ENCODE measurements around the gene PMEPA1. TPM values are rescaled to one million over a fixed set of nuclear protein-coding genes. Genes with fewer than 3 reads are reported as not detected.

Gene PMEPA1
- total RNA-seq, 1 donor from 2014 or later, result 0.14 TPM

GRCh38 chr20:57625978-57626377 lies 83.8 kb downstream of the PMEPA1 start:
- intact Hi-C loops (cut with micrococcal nuclease), result no loop called here

- intact Hi-C loops (cut with micrococcal nuclease), result no loop called here
Observed at GRCh38 chr20:57625181-57625958, 84.4 kb downstream of the PMEPA1 start.

GRCh38 chr20:57624124-57624523 lies 85.7 kb downstream of the PMEPA1 start:
- intact Hi-C loops (cut with micrococcal nuclease), result loop anchor here (5.0 kb wide), 2 partner anchors 192 to 683 kb away; partner anchors contain the start of gene RAB22A

GRCh38 chr20:57622579-57623381 lies 87.0 kb downstream of the PMEPA1 start:
- intact Hi-C loops (cut with micrococcal nuclease), result loop anchor here (1.0 to 5.0 kb wide), 3 partner anchors 96 to 685 kb away; partner anchors contain the start of gene RAB22A

- intact Hi-C loops (cut with micrococcal nuclease), result loop anchor here (1.0 to 5.0 kb wide), 3 partner anchors 96 to 685 kb away; partner anchors contain the start of gene RAB22A
Observed at GRCh38 chr20:57622201-57622570, 87.6 kb downstream of the PMEPA1 start.

- intact Hi-C loops (cut with micrococcal nuclease), result loop anchor here (1.0 to 5.0 kb wide), 4 partner anchors 33 to 686 kb away; partner anchors contain the start of gene RAB22A
Observed at GRCh38 chr20:57621421-57622200, 88.2 kb downstream of the PMEPA1 start.

GRCh38 chr20:57620999-57621398 lies 88.8 kb downstream of the PMEPA1 start:
- intact Hi-C loops (cut with micrococcal nuclease), result loop anchor here (2.0 to 5.0 kb wide), 3 partner anchors 34 to 686 kb away; partner anchors contain the start of gene RAB22A

GRCh38 chr20:57620274-57620990 lies 89.4 kb downstream of the PMEPA1 start, which contains the start of gene ZBP1:
TSS of gene ZBP1 (minus strand) at chr20:57620426. CDS start at chr20:57620295, 131 bp downstream.
- intact Hi-C loops (cut with micrococcal nuclease), result loop anchor here (2.0 to 5.0 kb wide), 3 partner anchors 34 to 687 kb away; partner anchors contain the start of gene RAB22A

- intact Hi-C loops (cut with micrococcal nuclease), result loop anchor here (1.0 to 5.0 kb wide), 7 partner anchors 9 to 1033 kb away; partner anchors contain the start of genes PMEPA1, RBM38 and STX16
Observed at GRCh38 chr20:57619051-57619831, 90.6 kb downstream of the PMEPA1 start.

- intact Hi-C loops (cut with micrococcal nuclease), result loop anchor here (1.0 to 5.0 kb wide), 7 partner anchors 10 to 1034 kb away; partner anchors contain the start of genes PMEPA1, RBM38 and STX16
Observed at GRCh38 chr20:57618764-57619050, 91.1 kb downstream of the PMEPA1 start.

GRCh38 chr20:57618091-57618763 lies 91.6 kb downstream of the PMEPA1 start:
- intact Hi-C loops (cut with micrococcal nuclease), result loop anchor here (2.0 to 5.0 kb wide), 6 partner anchors 17 to 1034 kb away; partner anchors contain the start of genes PMEPA1, RBM38 and STX16

GRCh38 chr20:57617079-57617795 lies 92.6 kb downstream of the PMEPA1 start:
- intact Hi-C loops (cut with micrococcal nuclease), result loop anchor here (5.0 kb wide), 1 partner anchor 1035 kb away; the partner anchor contains the start of gene STX16

GRCh38 chr20:57616143-57616951 lies 93.5 kb downstream of the PMEPA1 start:
- intact Hi-C loops (cut with micrococcal nuclease), result loop anchor here (5.0 kb wide), 1 partner anchor 1036 kb away; the partner anchor contains the start of gene STX16

- intact Hi-C loops (cut with micrococcal nuclease), result loop anchor here (5.0 kb wide), 1 partner anchor 1037 kb away; the partner anchor contains the start of gene STX16
Observed at GRCh38 chr20:57615445-57615811, 94.4 kb downstream of the PMEPA1 start.

- intact Hi-C loops (cut with micrococcal nuclease), result loop anchor here (5.0 kb wide), 1 partner anchor 1038 kb away; the partner anchor contains the start of gene STX16
Observed at GRCh38 chr20:57614490-57615444, 95.0 kb downstream of the PMEPA1 start.

- intact Hi-C loops (cut with micrococcal nuclease), result no loop called here
Observed at GRCh38 chr20:57613481-57613921, 96.3 kb downstream of the PMEPA1 start.
